GM12878 (cell line): ENCODE data around the gene PAX6. TPM values are rescaled to one million over a fixed set of nuclear protein-coding genes. Genes with fewer than 3 reads are reported as not detected.

Experiments
- ATAC-seq: fragments of 200-7000 bp; cut with Tn5 transposase; 3 replicates; pipeline ENCODE4 v1.9.1; 2020; ENCODE audit warnings: mild to moderate bottlenecking, moderate library complexity
- BruUV-seq: library from RNA; stranded (reverse); fragments of 400-500 nt; replicated peaks from 2 replicates; lab custom pipeline; 2021; lab: Mats Ljungman, UMichigan
- CTCF ChIA-PET: fragments of 300-600 bp; sonication (Branson Sonifier 250); formaldehyde crosslinking; extraction: SDS; loops from one replicate; lab custom pipeline; 2021; ENCODE audit warnings: inconsistent platforms; lab: Yijun Ruan, JAX
- POLR2A ChIA-PET: fragments of 350-600 bp; formaldehyde crosslinking; extraction: SDS; loops from one replicate; lab custom pipeline; 2021; ENCODE audit warnings: inconsistent platforms; lab: Charles Lee
- RAD21 ChIA-PET: fragments of 300-600 bp; sonication (Branson Sonifier 250); formaldehyde crosslinking; loops from one replicate; lab custom pipeline; 2023; ENCODE audit warnings: antibody characterized with exemption; ENCODE audit not compliant: unreplicated experiment; lab: Charles Lee
- SMC1A ChIA-PET: fragments of 300-600 bp; sonication (Branson Sonifier 250); formaldehyde crosslinking; loops from one replicate; lab custom pipeline; 2023; ENCODE audit not compliant: unreplicated experiment, uncharacterized antibody; lab: Charles Lee
- DNase-seq: peaks from one replicate; pipeline ENCODE4 v3.0.0-alpha.2; 2011; ENCODE audit warnings: low read depth, low spot score
- FAIRE-seq: peaks from 3 replicates; lab custom pipeline; 2011; peaks lifted over from hg19 to GRCh38; lab: Jason Lieb, UNC
- H2AFZ ChIP-seq: 2 replicates; pipeline ENCODE4 v1.6.0; 2011; ENCODE audit warnings: low read depth, low read length, control low read depth; ENCODE audit not compliant: control insufficient read depth
- H3K27ac ChIP-seq: 2 replicates; pipeline ENCODE4 v1.5.1; 2011; ENCODE audit warnings: control low read depth; ENCODE audit not compliant: control insufficient read depth, insufficient read depth
- H3K27me3 ChIP-seq, 2 experiments: replicated peaks in 1 of 2; 2 replicates each; pipeline versions ENCODE4 v1.6.0 to v1.6.1; 2011; ENCODE audit warnings: low read length in 1 of 2; ENCODE audit not compliant: control insufficient read depth in 2 of 2, insufficient read depth in 2 of 2
- H3K36me3 ChIP-seq, 2 experiments: 2 replicates each; pipeline ENCODE4 v1.5.1; 2011; ENCODE audit warnings: low read length in 1 of 2; ENCODE audit not compliant: control insufficient read depth in 2 of 2, insufficient read depth in 2 of 2
- H3K4me1 ChIP-seq: 2 replicates; pipeline ENCODE4 v1.6.1; 2011; ENCODE audit warnings: mild to moderate bottlenecking, low read length, moderate library complexity, mixed read lengths; ENCODE audit not compliant: control insufficient read depth, insufficient read depth
- H3K4me2 ChIP-seq: 2 replicates; pipeline ENCODE4 v1.6.0; 2011; ENCODE audit warnings: control low read depth; ENCODE audit not compliant: control insufficient read depth, insufficient read depth
- H3K4me3 ChIP-seq: fragments of 200-600 bp; sonication (generic); 2 replicates; pipeline ENCODE4 v1.5.1; 2016
- H3K79me2 ChIP-seq: 2 replicates; pipeline ENCODE4 v1.6.0; 2011; ENCODE audit warnings: low read length; ENCODE audit not compliant: control insufficient read depth, insufficient read depth
- H3K9ac ChIP-seq: 2 replicates; pipeline ENCODE4 v1.8.0; 2011; ENCODE audit warnings: low read length, control low read depth, mixed read lengths; ENCODE audit not compliant: control insufficient read depth, insufficient read depth
- H3K9me3 ChIP-seq: replicated peaks from 3 replicates; pipeline ENCODE4 v1.5.1; 2011; ENCODE audit warnings: mild to moderate bottlenecking, low read length; ENCODE audit not compliant: control insufficient read depth, insufficient read depth
- H4K20me1 ChIP-seq: 2 replicates; pipeline ENCODE4 v1.6.0; 2011; ENCODE audit not compliant: control insufficient read depth, insufficient read depth
- ASH2L ChIP-seq: fragments of 300-600, 200-600 bp; sonication (generic); IDR thresholded peaks from 2 replicates; pipeline ENCODE4 v1.6.1; 2017; ENCODE audit warnings: low read depth, mild to moderate bottlenecking, borderline replicate concordance
- BHLHE40 ChIP-seq, 2 experiments: fragments of 450-650 bp in 1 of 2; IDR thresholded peaks; 2 replicates each; pipeline ENCODE4 v1.6.1; 2011 to 2017; ENCODE audit warnings: low read depth in 2 of 2, borderline replicate concordance in 1 of 2, improper control_type of control experiment in 1 of 2, low read length in 1 of 2, mild to moderate bottlenecking in 1 of 2
- EZH2 ChIP-seq: IDR thresholded peaks from 2 replicates; pipeline ENCODE4 v1.6.1; 2012; ENCODE audit warnings: low read depth, mild to moderate bottlenecking, control low read depth, inconsistent platforms, low read length, borderline replicate concordance; ENCODE audit not compliant: control insufficient read depth
- GATAD2B ChIP-seq: fragments of 450-650 bp; conservative IDR thresholded peaks from 2 replicates; pipeline ENCODE4 v1.6.1; 2017; ENCODE audit warnings: low read depth, mild to moderate bottlenecking, moderate library complexity
- IKZF2 ChIP-seq, 2 experiments: fragments of 450-650 bp; IDR thresholded peaks; 2 replicates each; pipeline ENCODE4 v1.6.1; 2017; ENCODE audit warnings: mild to moderate bottlenecking in 2 of 2, moderate library complexity in 2 of 2
- NFXL1 ChIP-seq: fragments of 450-650 bp; IDR thresholded peaks from 2 replicates; pipeline ENCODE4 v1.6.1; 2017; ENCODE audit warnings: antibody characterized with exemption, mild to moderate bottlenecking, borderline replicate concordance
- NR2F1 ChIP-seq: fragments of 450-650 bp; conservative IDR thresholded peaks from 2 replicates; pipeline ENCODE4 v1.6.1; 2017; ENCODE audit warnings: mild to moderate bottlenecking
- NRF1 ChIP-seq: conservative IDR thresholded peaks from 2 replicates; pipeline ENCODE4 v1.6.1; 2011; ENCODE audit warnings: mild to moderate bottlenecking, low read depth, low read length, improper control_type of control experiment
- POU2F2 ChIP-seq: IDR thresholded peaks from 3 replicates; pipeline ENCODE4 v1.6.1; 2011; ENCODE audit warnings: low read depth, mild to moderate bottlenecking, low read length, borderline replicate concordance
- RCOR1 ChIP-seq: conservative IDR thresholded peaks from 2 replicates; pipeline ENCODE4 v1.6.1; 2012; ENCODE audit warnings: low read depth, low read length, improper control_type of control experiment
- SUZ12 ChIP-seq: fragments of 200-600 bp; sonication (generic); IDR thresholded peaks from one replicate; pipeline ENCODE4 v1.6.1; 2018; ENCODE audit warnings: antibody characterized with exemption, mild to moderate bottlenecking; ENCODE audit not compliant: unreplicated experiment
- TCF7 ChIP-seq: IDR thresholded peaks from 2 replicates; pipeline ENCODE4 v1.6.1; 2014; ENCODE audit warnings: antibody characterized with exemption, borderline replicate concordance
- USF2 ChIP-seq: IDR thresholded peaks from 2 replicates; pipeline ENCODE4 v1.6.1; 2011; ENCODE audit warnings: low read depth, low read length, improper control_type of control experiment, borderline replicate concordance
- ZNF274 ChIP-seq: IDR thresholded peaks from one replicate; pipeline ENCODE4 v1.8.0; 2011; ENCODE audit not compliant: insufficient read length, insufficient read depth
- ZZZ3 ChIP-seq: IDR thresholded peaks from 2 replicates; pipeline ENCODE4 v1.6.1; 2011; ENCODE audit warnings: low read depth; ENCODE audit not compliant: control insufficient read depth, insufficient read length
- WGBS: methylation state at CpG from one replicate; pipeline ENCODE4 v1.1.6; 2016; ENCODE audit warnings: low lambda C conversion rate; ENCODE audit not compliant: insufficient replicate concordance, insufficient coverage; ENCODE audit errors: missing lambda C conversion rate; 5-methylcytosine and 5-hydroxymethylcytosine counted together
- in situ Hi-C: fragments of 300-500 bp; cut with MboI; formaldehyde crosslinking; loops from 9 replicates; pipeline ENCODE4 v1.14.3; 2018; ENCODE audit warnings: mixed read lengths
- intact Hi-C: fragments of 100-400 bp; cut with micrococcal nuclease; formaldehyde crosslinking; loops from one replicate; pipeline ENCODE4 v1.14.2; 2022; ENCODE audit not compliant: unreplicated experiment
- polyA plus RNA-seq, 11 experiments: library from polyadenylated mRNA; depleted of rRNA in 4 of 11; unstranded in 6 of 11; stranded (reverse) in 5 of 11; fragments of >200 nt; fragmentation: Nextera tagmentation in 4 of 11; fragmentation: Illumina TruSeq in 1 of 11; extraction: Ambion mirVana in 4 of 11; extraction: Trizol in 1 of 11; gene quantifications; 1 replicate in 1 of 11; 2 replicates in 10 of 11; pipeline versions ENCODE4 v1.2.1 to v1.2.3, GENCODE V29; 2011 to 2016; ENCODE audit warnings: inconsistent platforms in 2 of 11, missing spikeins in 2 of 11, low read depth in 1 of 11
- total RNA-seq, 4 experiments: library from RNA; depleted of rRNA in 3 of 4; stranded (reverse); fragments of >200 nt in 3 of 4; fragmentation: Illumina TruSeq in 1 of 4; extraction: Trizol in 1 of 4; gene quantifications; 2 replicates each; pipeline versions ENCODE4 v1.2.1 to v1.2.3, GENCODE V29; 2013 to 2021
- TF ChIP-seq, protein P1 (sequence below): IDR thresholded peaks from 2 replicates; pipeline ENCODE4 v1.6.1; 2012; ENCODE audit warnings: low read depth, low read length, improper control_type of control experiment

The PAX6 gene
- total and polyA plus RNA-seq, 10 of the 15 experiments (the other 5 are each of a cell fraction or from before 2014, with no cell fraction given): 0.06 to 0.26 (median 0.10) TPM; not detected in 3

DNA sequence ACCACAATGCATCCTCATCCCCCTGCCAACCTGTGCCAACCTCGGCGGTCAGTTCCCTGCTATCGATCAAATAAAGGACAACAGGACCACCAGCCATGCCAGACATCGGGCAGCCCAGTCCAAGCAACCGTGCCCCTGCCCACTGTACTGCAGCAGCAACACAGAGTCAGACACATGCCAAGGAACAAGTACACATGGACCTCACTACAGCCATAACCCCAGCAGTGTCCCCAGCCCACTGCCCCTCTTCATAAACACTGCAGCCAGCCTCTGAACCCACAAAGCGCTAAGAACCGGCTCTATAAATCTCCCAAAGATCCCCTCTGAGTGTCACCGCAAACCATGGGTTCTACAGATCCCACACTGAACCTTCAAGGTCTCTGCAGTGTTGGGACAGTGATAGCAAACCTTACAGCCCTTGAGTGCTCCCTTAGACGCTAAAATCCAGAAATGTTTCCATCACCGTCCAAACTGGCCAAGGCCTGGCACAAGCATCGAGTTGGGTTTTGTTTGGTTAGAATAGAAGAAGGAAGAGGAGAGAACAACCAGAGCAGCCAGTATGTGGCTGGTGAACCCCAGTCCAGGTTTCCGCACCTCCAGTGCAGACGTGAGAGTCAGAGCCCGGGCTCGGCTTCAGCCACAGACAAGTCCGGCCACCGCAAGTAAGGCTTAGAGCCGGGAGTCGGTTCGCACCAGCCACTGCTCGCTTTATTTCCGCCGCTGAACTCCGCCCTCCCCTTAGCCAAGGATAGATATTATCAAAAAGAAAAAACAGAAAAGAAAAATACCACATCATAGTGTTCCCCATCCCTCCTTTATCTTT, 7.9 kb downstream of the PAX6 start:
- Histone ChIP-seq H3K4me2 (no peak overlapping the region), H3K9me3 (peaks cover 3% of the 10 kb centered on the region; the same call in 1 of the 3 replicates), H2AFZ (no peak overlapping the region), H3K27me3 (peaks cover 37 to 68% of the 10 kb centered on the region in 2 experiments), H3K4me1 (peaks cover 3% of the 10 kb centered on the region; the same call in 1 of the 2 replicates), H4K20me1 (no peaks in the 10 kb centered on the region), H3K27ac (no peak overlapping the region), H3K4me3 (no peak overlapping the region), H3K36me3 (no peaks in the 10 kb centered on the region), H3K9ac (no peak overlapping the region), H3K79me2 (no peaks in the 10 kb centered on the region)
- SMC1A ChIA-PET: interaction anchor here (1.2 kb wide), 1 partner anchor 15 kb away, joined by 3 read pairs; no protein-coding TSS in a partner anchor
- POLR2A ChIA-PET: no interaction called here
- RAD21 ChIA-PET: no interaction called here
- intact Hi-C loops (loop anchor here (10.0 kb wide), 1 partner anchor 158 kb away; no protein-coding TSS in a partner anchor), in situ Hi-C loops (no loop called here)
- peak; percentile 42 for ATAC-seq
- no peak for DNase-seq
- no TSS peak for BruUV-seq
- TF ChIP-seq, protein P1, sequence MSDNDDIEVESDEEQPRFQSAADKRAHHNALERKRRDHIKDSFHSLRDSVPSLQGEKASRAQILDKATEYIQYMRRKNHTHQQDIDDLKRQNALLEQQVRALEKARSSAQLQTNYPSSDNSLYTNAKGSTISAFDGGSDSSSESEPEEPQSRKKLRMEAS: no peak
- peak; percentile 35 for TF ChIP-seq SUZ12
- WGBS: 13% methylated on average over 24 of the region's 24 CpGs
- CTCF ChIA-PET: no interaction called here
- no peak for FAIRE-seq

GRCh38 chr11:31802609-31802989, 8.5 kb downstream of the PAX6 start:
- CTCF ChIA-PET: no interaction called here
- RAD21 ChIA-PET: no interaction called here
- in situ Hi-C loops: no loop called here
- TF ChIP-seq RCOR1 (no peak), USF2 (no peak), ZNF274 (no peak), NR2F1 (no peak), TCF7 (no peak), ASH2L (no peak), EZH2 (no peak), NRF1 (no peak), ZZZ3 (no peak), POU2F2 (no peak), BHLHE40 (IDR thresholded peaks at IDR 0.05; ENCODE audit: borderline replicate concordance in 1 of 2, low read depth in 2 of 2, low read length in 1 of 2) (no peak), IKZF2 (IDR thresholded peaks at IDR 0.05) (no peak), NFXL1 (no peak), GATAD2B (no peak)

More at GRCh38 chr11:31802609-31802989, 8.5 kb downstream of the PAX6 start:
- 43% methylated on average over 19 of the region's 20 CpGs for whole genome bisulfite sequencing
- peaks cover 3% of the 10 kb centered on the region; the same call in 1 of the 3 replicates for H3K9me3 ChIP-seq
- ChIA-PET SMC1A (interaction anchor here (1.5 kb wide), 1 partner anchor 12 kb away, joined by 3 read pairs; no protein-coding TSS in a partner anchor), POLR2A (no interaction called here)
- no peak overlapping the region for H2AFZ ChIP-seq
- H3K4me1 ChIP-seq: peaks cover 3% of the 10 kb centered on the region; the same call in 1 of the 2 replicates
- no peak overlapping the region for H3K9ac ChIP-seq
- H4K20me1 ChIP-seq: no peaks in the 10 kb centered on the region
- DNase-seq (no peak), ATAC-seq (no peak), FAIRE-seq (no peak)
- BruUV-seq: no TSS peak
- intact Hi-C loops: loop anchor here (10.0 kb wide), 1 partner anchor 158 kb away; no protein-coding TSS in a partner anchor
- H3K27ac ChIP-seq: no peak overlapping the region
- no peaks in the 10 kb centered on the region for H3K36me3 ChIP-seq
- no peaks in the 10 kb centered on the region for H3K79me2 ChIP-seq
- peaks cover 36 to 72% of the 10 kb centered on the region in 2 experiments for H3K27me3 ChIP-seq
- no peak overlapping the region for H3K4me3 ChIP-seq
- no peak overlapping the region for H3K4me2 ChIP-seq
